HEK293 (cell line): ENCODE data around the gene PSMD13.

Experiments
- CTCF ChIA-PET: fragments of 350-600 bp; formaldehyde crosslinking; extraction: SDS; loops from one replicate; lab custom pipeline; 2021; ENCODE audit warnings: antibody characterized with exemption; lab: Yijun Ruan, JAX
- POLR2A ChIA-PET: fragments of 300-600 bp; formaldehyde crosslinking; extraction: SDS; loops from one replicate; lab custom pipeline; 2020; ENCODE audit warnings: antibody characterized with exemption, inconsistent platforms; lab: Yijun Ruan, JAX
- H3K27ac ChIP-seq: fragments of 200-500 bp; sonication (Bioruptor generic); 2 replicates; pipeline ENCODE4 v1.5.1; 2014; ENCODE audit warnings: low read depth, low read length, control low read depth, inconsistent platforms; ENCODE audit errors: extremely low read depth
- H3K36me3 ChIP-seq, 2 experiments: fragments of 200-500 bp in 1 of 2; sonication (Bioruptor generic) in 1 of 2; 1 replicate in 1 of 2; 2 replicates in 1 of 2; pipeline ENCODE4 v1.5.1; 2014 to 2017; ENCODE audit warnings: inconsistent platforms in 2 of 2, low read length in 2 of 2; ENCODE audit not compliant: control insufficient read depth in 2 of 2, insufficient read depth in 1 of 2
- H3K4me1 ChIP-seq: fragments of 200-500 bp; sonication (Bioruptor generic); 2 replicates; pipeline ENCODE4 v1.5.1; 2014; ENCODE audit warnings: mild to moderate bottlenecking, low read length, inconsistent platforms; ENCODE audit not compliant: control insufficient read depth, insufficient read depth
- H3K4me3 ChIP-seq: 2 replicates; pipeline ENCODE4 v1.5.1; 2011; ENCODE audit warnings: low read depth, mild to moderate bottlenecking, control low read depth, low read length, moderate library complexity
- H3K9me3 ChIP-seq: fragments of 200-500 bp; sonication (Bioruptor generic); 2 replicates; pipeline ENCODE4 v1.5.1; 2014; ENCODE audit warnings: low read depth, low read length, inconsistent platforms; ENCODE audit not compliant: control insufficient read depth, insufficient read depth
- GLIS2 ChIP-seq: fragments of 450-650 bp; formaldehyde crosslinking; IDR thresholded peaks from 2 replicates; pipeline ENCODE4 v1.5.1; 2016; ENCODE audit warnings: missing biosample characterization, missing genetic modification characterization
- HIC1 ChIP-seq: fragments of 450-650 bp; formaldehyde crosslinking; IDR thresholded peaks from 2 replicates; pipeline ENCODE4 v1.5.1; 2016; ENCODE audit warnings: missing biosample characterization, missing genetic modification characterization
- HOXD13 ChIP-seq: sonication (generic); formaldehyde crosslinking; IDR thresholded peaks from 2 replicates; pipeline ENCODE4 v1.8.0; 2022; ENCODE audit warnings: missing genetic modification reagents, borderline replicate concordance
- KLF10 ChIP-seq: fragments of 450-650 bp; IDR thresholded peaks from 2 replicates; pipeline ENCODE4 v1.5.1; 2018; ENCODE audit warnings: missing biosample characterization, mild to moderate bottlenecking, missing genetic modification characterization
- MEIS1 ChIP-seq: sonication (generic); formaldehyde crosslinking; IDR thresholded peaks from 2 replicates; pipeline ENCODE4 v1.8.1; 2022; ENCODE audit warnings: missing genetic modification reagents, mild to moderate bottlenecking, borderline replicate concordance
- PATZ1 ChIP-seq: fragments of 450-650 bp; formaldehyde crosslinking; IDR thresholded peaks from 2 replicates; pipeline ENCODE4 v1.5.1; 2016; ENCODE audit warnings: missing biosample characterization, missing genetic modification characterization
- PRDM10 ChIP-seq: fragments of 450-650 bp; formaldehyde crosslinking; IDR thresholded peaks from 2 replicates; pipeline ENCODE4 v1.5.1; 2016; ENCODE audit warnings: missing biosample characterization, missing genetic modification characterization
- SP2 ChIP-seq: fragments of 450-650 bp; formaldehyde crosslinking; IDR thresholded peaks from 2 replicates; pipeline ENCODE4 v1.5.1; 2016; ENCODE audit warnings: missing biosample characterization, missing genetic modification characterization
- SP3 ChIP-seq: fragments of 450-650 bp; formaldehyde crosslinking; IDR thresholded peaks from 2 replicates; pipeline ENCODE4 v1.5.1; 2016; ENCODE audit warnings: missing biosample characterization, missing genetic modification characterization
- ZBTB26 ChIP-seq: fragments of 450-650 bp; formaldehyde crosslinking; optimal IDR thresholded peaks from 2 replicates; pipeline ENCODE3; 2016; ENCODE audit warnings: missing biosample characterization, mild to moderate bottlenecking, missing genetic modification characterization
- ZBTB7A ChIP-seq: fragments of 450-650 bp; formaldehyde crosslinking; IDR thresholded peaks from 2 replicates; pipeline ENCODE4 v1.5.1; 2016; ENCODE audit warnings: low read depth, missing biosample characterization, missing genetic modification characterization
- ZBTB8A ChIP-seq: fragments of 450-650 bp; formaldehyde crosslinking; IDR thresholded peaks from 2 replicates; pipeline ENCODE4 v1.5.1; 2016; ENCODE audit warnings: missing biosample characterization, missing genetic modification characterization
- ZNF292 ChIP-seq: fragments of 450-650 bp; formaldehyde crosslinking; IDR thresholded peaks from 2 replicates; pipeline ENCODE4 v1.5.1; 2016; ENCODE audit warnings: low read depth, missing biosample characterization, missing genetic modification characterization, borderline replicate concordance
- ZNF341 ChIP-seq: fragments of 450-650 bp; formaldehyde crosslinking; IDR thresholded peaks from 2 replicates; pipeline ENCODE4; 2016; ENCODE audit warnings: low read depth, missing biosample characterization, missing genetic modification characterization
- ZNF404 ChIP-seq: fragments of 450-650 bp; formaldehyde crosslinking; IDR thresholded peaks from 2 replicates; pipeline ENCODE4 v1.5.1; 2017; ENCODE audit warnings: missing biosample characterization, missing genetic modification characterization
- ZNF423 ChIP-seq: fragments of 450-650 bp; formaldehyde crosslinking; IDR thresholded peaks from 2 replicates; pipeline ENCODE4 v1.5.1; 2016; ENCODE audit warnings: missing biosample characterization, missing genetic modification characterization
- ZNF488 ChIP-seq: fragments of 450-650 bp; formaldehyde crosslinking; IDR thresholded peaks from 2 replicates; pipeline ENCODE4 v1.5.1; 2016; ENCODE audit warnings: missing biosample characterization, missing genetic modification characterization
- ZNF600 ChIP-seq: fragments of 450-650 bp; formaldehyde crosslinking; IDR thresholded peaks from 2 replicates; pipeline ENCODE4 v1.5.1; 2016; ENCODE audit warnings: missing biosample characterization, missing genetic modification characterization
- ZNF621 ChIP-seq: fragments of 450-650 bp; formaldehyde crosslinking; IDR thresholded peaks from 2 replicates; pipeline ENCODE4 v1.5.1; 2017; ENCODE audit warnings: missing biosample characterization, missing genetic modification characterization
- ZNF670 ChIP-seq: fragments of 450-650 bp; formaldehyde crosslinking; IDR thresholded peaks from 2 replicates; pipeline ENCODE4 v1.5.1; 2016; ENCODE audit warnings: missing biosample characterization, missing genetic modification characterization, low read depth
- ZNF692 ChIP-seq: fragments of 450-650 bp; formaldehyde crosslinking; IDR thresholded peaks from 2 replicates; pipeline ENCODE4 v1.5.1; 2016; ENCODE audit warnings: missing biosample characterization, missing genetic modification characterization
- ZNF76 ChIP-seq: fragments of 450-650 bp; formaldehyde crosslinking; IDR thresholded peaks from 2 replicates; pipeline ENCODE4; 2016; ENCODE audit warnings: low read depth, missing biosample characterization, missing genetic modification characterization, borderline replicate concordance
- ZNF792 ChIP-seq: fragments of 450-650 bp; formaldehyde crosslinking; IDR thresholded peaks from 2 replicates; pipeline ENCODE4 v1.5.1; 2016; ENCODE audit warnings: missing biosample characterization, missing genetic modification characterization
- ZSCAN30 ChIP-seq: fragments of 450-650 bp; IDR thresholded peaks from 2 replicates; pipeline ENCODE4 v1.5.1; 2018; ENCODE audit warnings: missing biosample characterization, mild to moderate bottlenecking, missing genetic modification characterization, moderate library complexity

PSMD13 gene

GRCh38 chr11:207863-208180 is 29.0 kb upstream of the PSMD13 start (continued):
- no peak for TF ChIP-seq ZNF670 (tag by site-specific recombination)
- TF ChIP-seq HIC1, result no peak
- TF ChIP-seq ZBTB26 (tag by site-specific recombination), result peak; percentile 63
- no peak for TF ChIP-seq ZNF621 (tag by site-specific recombination)
- TF ChIP-seq ZNF792 (tag by site-specific recombination), result no peak
- no peak for TF ChIP-seq ZNF404 (tag by site-specific recombination)
- TF ChIP-seq SP3, result no peak
- TF ChIP-seq HOXD13 (CRISPR knock-in tag), result no peak
- no peak for TF ChIP-seq MEIS1 (CRISPR knock-in tag)
- TF ChIP-seq ZNF600, result 0 out of 2 replicates have a peak, but pooled peaks have one; percentile 12
- TF ChIP-seq ZNF341 (tag by site-specific recombination), result 0 out of 2 replicates have a peak, but pooled peaks have one; percentile 37
- TF ChIP-seq ZNF488 (tag by site-specific recombination), result no peak
- TF ChIP-seq, all 188 proteins: peak for 5

- Histone ChIP-seq H3K4me3 (peak overlapping the region; percentile 83), H3K4me1 (no peaks in the 10 kb centered on the region), H3K27ac (peak overlapping the region; percentile 59), H3K36me3 (peaks cover 0 to 70% of the 10 kb centered on the region in 2 experiments; a peak in 1 of 3 replicates), H3K9me3 (no peaks in the 10 kb centered on the region)
- POLR2A ChIA-PET, result interaction anchor here (0.6 to 2.5 kb wide), 8 partner anchors 8 to 321 kb away, joined by 3 to 22 read pairs (median 4); no protein-coding TSS in a partner anchor
- CTCF ChIA-PET, result interaction anchor here (1.3 to 1.9 kb wide), 2 partner anchors 21 to 42 kb away, joined by 4 to 7 read pairs; no protein-coding TSS in a partner anchor
- TF ChIP-seq ZNF692, result peak; percentile 89
- peak; percentile 88 for TF ChIP-seq KLF10
- no peak for TF ChIP-seq ZNF423 (tag by site-specific recombination)
- peak; percentile 25; the same call in 1 of the 2 replicates for TF ChIP-seq ZBTB7A
- TF ChIP-seq PATZ1 (tag by site-specific recombination), result 0 out of 2 replicates have a peak, but pooled peaks have one; percentile 39
- TF ChIP-seq PRDM10 (tag by site-specific recombination), result peak; percentile 31; the same call in 1 of the 2 replicates
- peak; percentile 93 for TF ChIP-seq ZNF76
- TF ChIP-seq ZSCAN30 (tag by site-specific recombination), result peak; percentile 49; the same call in 1 of the 2 replicates
- TF ChIP-seq ZNF292, result no peak
- TF ChIP-seq ZBTB8A (tag by site-specific recombination), result peak; percentile 72
- TF ChIP-seq SP2, result peak; percentile 51
- TF ChIP-seq GLIS2, result 0 out of 2 replicates have a peak, but pooled peaks have one; percentile 20
Measured at GRCh38 chr11:208181-208916, 28.4 kb upstream of the PSMD13 start.
